ENCODE data around the gene MOB3B. TPM values are rescaled to one million over a fixed set of nuclear protein-coding genes. Genes with fewer than 3 reads are reported as not detected.
"Not testable (repeated sequence)": the region's sequence is repeated elsewhere in the genome, so short reads cannot be mapped to it uniquely, and the experiment has no call there.

The MOB3B gene
- total RNA-seq, 1 experiment from 2014 or later, result 3.0 TPM

- peak; percentile 49 for DNase-seq (ENCODE audit: low read depth)
These were observed 103.6 kb downstream of the MOB3B start for GRCh38 chr9:27425827-27426510.

GRCh38 chr9:27423915-27424710, 105.5 kb downstream of the MOB3B start:
- peak; percentile 52 for DNase-seq (ENCODE audit: low read depth)

GRCh38 chr9:27422279-27422834, 107.3 kb downstream of the MOB3B start:
- DNase-seq (ENCODE audit: low read depth), result no peak

- peak; percentile 5 for DNase-seq (ENCODE audit: low read depth)
These were observed 108.0 kb downstream of the MOB3B start for GRCh38 chr9:27421577-27421976.

GRCh38 chr9:27419558-27419957, 110.1 kb downstream of the MOB3B start:
- DNase-seq (ENCODE audit: low read depth), result not testable (repeated sequence)

- no peak for DNase-seq (ENCODE audit: low read depth)
These were observed 115.3 kb downstream of the MOB3B start for GRCh38 chr9:27414220-27414761.

GRCh38 chr9:27413511-27414219, 115.9 kb downstream of the MOB3B start:
- DNase-seq (ENCODE audit: low read depth), result peak; percentile 13

- DNase-seq (ENCODE audit: low read depth), result peak; percentile 5
These were observed 116.7 kb downstream of the MOB3B start for GRCh38 chr9:27412963-27413362.

- no peak for DNase-seq (ENCODE audit: low read depth)
These were observed 117.5 kb downstream of the MOB3B start for GRCh38 chr9:27412081-27412480.

- DNase-seq (ENCODE audit: low read depth), result no peak
These were observed 121.1 kb downstream of the MOB3B start for GRCh38 chr9:27408482-27408881.

- peak; percentile 77 for DNase-seq (ENCODE audit: low read depth)
These were observed 121.6 kb downstream of the MOB3B start for GRCh38 chr9:27408001-27408400.

GRCh38 chr9:27407491-27407890, 122.1 kb downstream of the MOB3B start:
- no peak for DNase-seq (ENCODE audit: low read depth)

GRCh38 chr9:27404661-27405060, 125.0 kb downstream of the MOB3B start:
- DNase-seq (ENCODE audit: low read depth), result no peak

- DNase-seq (ENCODE audit: low read depth), result no peak
These were observed 127.0 kb downstream of the MOB3B start for GRCh38 chr9:27402626-27403025.

GRCh38 chr9:27400334-27400880, 129.2 kb downstream of the MOB3B start:
- no peak for DNase-seq (ENCODE audit: low read depth)

GRCh38 chr9:27398982-27399653, 130.5 kb downstream of the MOB3B start:
- DNase-seq (ENCODE audit: low read depth), result no peak

- DNase-seq (ENCODE audit: low read depth), result no peak
These were observed 133.1 kb downstream of the MOB3B start for GRCh38 chr9:27396495-27396894.

GRCh38 chr9:27395484-27395921, 134.1 kb downstream of the MOB3B start:
- no peak for DNase-seq (ENCODE audit: low read depth)

GRCh38 chr9:27394826-27395201, 134.8 kb downstream of the MOB3B start:
- DNase-seq (ENCODE audit: low read depth), result no peak

GRCh38 chr9:27394154-27394825, 135.3 kb downstream of the MOB3B start:
- no peak for DNase-seq (ENCODE audit: low read depth)

Measured in HT1080 (cell line).